BLaER1 (cell line): ENCODE results near the gene GCSH.
"Not testable (repeated sequence)": the region's sequence is repeated elsewhere in the genome, so short reads cannot be mapped to it uniquely, and the experiment has no call there.

ENCODE experiments used
- H3K27ac ChIP-seq: shearing (Covaris generic); formaldehyde crosslinking; 2 replicates; pipeline ENCODE4 v1.8.1; 2022
- H3K27me3 ChIP-seq: shearing (Covaris generic); formaldehyde crosslinking; 2 replicates; pipeline ENCODE4 v1.8.1; 2022
- H3K36me3 ChIP-seq: shearing (Covaris generic); formaldehyde crosslinking; 2 replicates; pipeline ENCODE4 v1.8.1; 2022
- H3K4me1 ChIP-seq: shearing (Covaris generic); formaldehyde crosslinking; 2 replicates; pipeline ENCODE4 v1.8.1; 2022
- H3K4me2 ChIP-seq: shearing (Covaris generic); formaldehyde crosslinking; 2 replicates; pipeline ENCODE4 v1.8.1; 2022
- H3K4me3 ChIP-seq: shearing (Covaris generic); formaldehyde crosslinking; 2 replicates; pipeline ENCODE4 v1.8.1; 2022
- H3K9ac ChIP-seq: shearing (Covaris generic); formaldehyde crosslinking; 2 replicates; pipeline ENCODE4 v1.8.1; 2022
- H3K9me3 ChIP-seq: shearing (Covaris generic); formaldehyde crosslinking; 2 replicates; pipeline ENCODE4 v1.8.1; 2022
- H4K20me1 ChIP-seq: shearing (Covaris generic); formaldehyde crosslinking; 2 replicates; pipeline ENCODE4 v1.8.1; 2022
- Cebpa-rat ChIP-seq: shearing (Covaris generic); IDR thresholded peaks from 2 replicates; pipeline ENCODE4 v1.8.1; 2022

Gene GCSH

GRCh38 chr16:81128726-81129524 lies 32.7 kb upstream of the GCSH start:
- no peak overlapping the region for H3K4me3 ChIP-seq
- H3K4me2 ChIP-seq: peak overlapping the region; percentile 7; the same call in 1 of the 2 replicates
- peaks cover 7% of the 10 kb centered on the region for H3K4me1 ChIP-seq
- H3K9me3 ChIP-seq: no peaks in the 10 kb centered on the region
- H3K36me3 ChIP-seq: no peaks in the 10 kb centered on the region
- no peaks in the 10 kb centered on the region for H4K20me1 ChIP-seq
- TF ChIP-seq Cebpa-rat: no peak
- H3K9ac ChIP-seq: no peak overlapping the region
- no peaks in the 10 kb centered on the region for H3K27me3 ChIP-seq
- no peak overlapping the region for H3K27ac ChIP-seq

- no peaks in the 10 kb centered on the region for H3K36me3 ChIP-seq
- no peak overlapping the region for H3K27ac ChIP-seq
- H3K9me3 ChIP-seq: no peaks in the 10 kb centered on the region
- peaks cover 7% of the 10 kb centered on the region for H3K4me1 ChIP-seq
- no peaks in the 10 kb centered on the region for H4K20me1 ChIP-seq
- no peak overlapping the region for H3K9ac ChIP-seq
- TF ChIP-seq Cebpa-rat: no peak
- no peak overlapping the region for H3K4me2 ChIP-seq
- H3K27me3 ChIP-seq: no peaks in the 10 kb centered on the region
- H3K4me3 ChIP-seq: no peak overlapping the region
Observed at GRCh38 chr16:81127051-81127450, 30.9 kb upstream of the GCSH start.

GRCh38 chr16:81123092-81123852 lies 27.1 kb upstream of the GCSH start:
- Histone ChIP-seq H3K9me3 (no peaks in the 10 kb centered on the region), H3K4me2 (no peak overlapping the region), H3K4me1 (peaks cover 29% of the 10 kb centered on the region), H4K20me1 (no peaks in the 10 kb centered on the region), H3K4me3 (no peak overlapping the region), H3K27me3 (no peaks in the 10 kb centered on the region), H3K9ac (no peak overlapping the region), H3K36me3 (no peaks in the 10 kb centered on the region), H3K27ac (no peak overlapping the region)
- TF ChIP-seq Cebpa-rat: no peak

GRCh38 chr16:81121474-81121990 lies 25.3 kb upstream of the GCSH start:
- Histone ChIP-seq H3K9ac (no peak overlapping the region), H3K4me2 (no peak overlapping the region), H3K27ac (peak overlapping the region; percentile 82; the same call in 1 of the 2 replicates), H3K4me1 (peaks cover 29% of the 10 kb centered on the region), H3K9me3 (no peaks in the 10 kb centered on the region), H3K27me3 (no peaks in the 10 kb centered on the region), H3K4me3 (no peak overlapping the region), H3K36me3 (no peaks in the 10 kb centered on the region), H4K20me1 (no peaks in the 10 kb centered on the region)
- TF ChIP-seq Cebpa-rat: no peak

GRCh38 chr16:81117436-81117835 lies 21.2 kb upstream of the GCSH start:
- no peaks in the 10 kb centered on the region for H3K27me3 ChIP-seq
- H3K9ac ChIP-seq: no peak overlapping the region
- H3K4me3 ChIP-seq: no peak overlapping the region
- no peaks in the 10 kb centered on the region for H4K20me1 ChIP-seq
- no peaks in the 10 kb centered on the region for H3K9me3 ChIP-seq
- no peak overlapping the region for H3K4me2 ChIP-seq
- no peak for TF ChIP-seq Cebpa-rat
- H3K27ac ChIP-seq: no peak overlapping the region
- peaks cover 29% of the 10 kb centered on the region for H3K4me1 ChIP-seq
- no peaks in the 10 kb centered on the region for H3K36me3 ChIP-seq

- no peak for TF ChIP-seq Cebpa-rat
- Histone ChIP-seq H3K36me3 (no peaks in the 10 kb centered on the region), H3K4me2 (no peak overlapping the region), H3K9me3 (no peaks in the 10 kb centered on the region), H4K20me1 (no peaks in the 10 kb centered on the region), H3K27ac (no peak overlapping the region), H3K9ac (no peak overlapping the region), H3K27me3 (no peaks in the 10 kb centered on the region), H3K4me1 (peaks cover 23% of the 10 kb centered on the region), H3K4me3 (no peak overlapping the region)
Observed at GRCh38 chr16:81116285-81116684, 20.1 kb upstream of the GCSH start.

GRCh38 chr16:81112453-81112852 lies 16.3 kb upstream of the GCSH start:
- no peak for TF ChIP-seq Cebpa-rat
- H3K27me3 ChIP-seq: no peaks in the 10 kb centered on the region
- H3K4me1 ChIP-seq: no peaks in the 10 kb centered on the region
- no peaks in the 10 kb centered on the region for H3K36me3 ChIP-seq
- H3K27ac ChIP-seq: no peak overlapping the region
- H3K4me2 ChIP-seq: no peak overlapping the region
- H3K4me3 ChIP-seq: no peak overlapping the region
- no peaks in the 10 kb centered on the region for H4K20me1 ChIP-seq
- no peak overlapping the region for H3K9ac ChIP-seq
- H3K9me3 ChIP-seq: no peaks in the 10 kb centered on the region

- not testable (repeated sequence) for H3K27me3 ChIP-seq, H3K4me3 ChIP-seq, H3K9ac ChIP-seq, H3K36me3 ChIP-seq, H3K9me3 ChIP-seq, H3K4me1 ChIP-seq, H3K4me2 ChIP-seq, H3K27ac ChIP-seq, H4K20me1 ChIP-seq
Observed at GRCh38 chr16:81109274-81109673, 13.1 kb upstream of the GCSH start.

- H3K36me3 ChIP-seq: no peaks in the 10 kb centered on the region
- H4K20me1 ChIP-seq: no peaks in the 10 kb centered on the region
- no peak overlapping the region for H3K4me3 ChIP-seq
- H3K27me3 ChIP-seq: no peaks in the 10 kb centered on the region
- no peak overlapping the region for H3K27ac ChIP-seq
- H3K4me1 ChIP-seq: peaks cover 7% of the 10 kb centered on the region; the same call in 1 of the 2 replicates
- no peak for TF ChIP-seq Cebpa-rat
- H3K9me3 ChIP-seq: no peaks in the 10 kb centered on the region
- H3K9ac ChIP-seq: no peak overlapping the region
- no peak overlapping the region for H3K4me2 ChIP-seq
Observed at GRCh38 chr16:81107511-81107910, 11.3 kb upstream of the GCSH start.
